Measurements from ENCODE around the gene TMEM117.

The TMEM117 gene

GRCh38 chr12:43914391-43914790 lies 78.5 kb downstream of the TMEM117 start:
- Histone ChIP-seq H3K27ac (ENCODE audit: low read length) (no peak overlapping the region), H4K20me1 (ENCODE audit: insufficient read depth, low read length) (no peaks in the 10 kb centered on the region), H3K36me3 (replicated peaks; ENCODE audit: low read depth, low read length) (no peaks in the 10 kb centered on the region), H3K4me1 (ENCODE audit: low read length) (no peaks in the 10 kb centered on the region), H3K9ac (ENCODE audit: low read length) (no peak overlapping the region), H3K4me3 (ENCODE audit: low read length) (no peak overlapping the region), H2AFZ (ENCODE audit: low read depth, low read length) (no peak overlapping the region), H3K9me3 (ENCODE audit: insufficient read depth, low read length) (no peaks in the 10 kb centered on the region), H3K79me2 (ENCODE audit: low read length) (no peaks in the 10 kb centered on the region), H3K27me3 (ENCODE audit: low read depth, low read length) (no peaks in the 10 kb centered on the region), H3K4me2 (ENCODE audit: low read length) (no peak overlapping the region)
- no peak for TF ChIP-seq EZH2phosphoT487 (IDR thresholded peaks at IDR 0.05; ENCODE audit: low read depth)

- no peak overlapping the region for H3K9ac ChIP-seq (ENCODE audit: low read length)
- H4K20me1 ChIP-seq (ENCODE audit: insufficient read depth, low read length), result no peaks in the 10 kb centered on the region
- no peak overlapping the region for H3K4me2 ChIP-seq (ENCODE audit: low read length)
- no peak overlapping the region for H2AFZ ChIP-seq (ENCODE audit: low read depth, low read length)
- no peak for TF ChIP-seq EZH2phosphoT487 (IDR thresholded peaks at IDR 0.05; ENCODE audit: low read depth)
- TF ChIP-seq, protein P1, sequence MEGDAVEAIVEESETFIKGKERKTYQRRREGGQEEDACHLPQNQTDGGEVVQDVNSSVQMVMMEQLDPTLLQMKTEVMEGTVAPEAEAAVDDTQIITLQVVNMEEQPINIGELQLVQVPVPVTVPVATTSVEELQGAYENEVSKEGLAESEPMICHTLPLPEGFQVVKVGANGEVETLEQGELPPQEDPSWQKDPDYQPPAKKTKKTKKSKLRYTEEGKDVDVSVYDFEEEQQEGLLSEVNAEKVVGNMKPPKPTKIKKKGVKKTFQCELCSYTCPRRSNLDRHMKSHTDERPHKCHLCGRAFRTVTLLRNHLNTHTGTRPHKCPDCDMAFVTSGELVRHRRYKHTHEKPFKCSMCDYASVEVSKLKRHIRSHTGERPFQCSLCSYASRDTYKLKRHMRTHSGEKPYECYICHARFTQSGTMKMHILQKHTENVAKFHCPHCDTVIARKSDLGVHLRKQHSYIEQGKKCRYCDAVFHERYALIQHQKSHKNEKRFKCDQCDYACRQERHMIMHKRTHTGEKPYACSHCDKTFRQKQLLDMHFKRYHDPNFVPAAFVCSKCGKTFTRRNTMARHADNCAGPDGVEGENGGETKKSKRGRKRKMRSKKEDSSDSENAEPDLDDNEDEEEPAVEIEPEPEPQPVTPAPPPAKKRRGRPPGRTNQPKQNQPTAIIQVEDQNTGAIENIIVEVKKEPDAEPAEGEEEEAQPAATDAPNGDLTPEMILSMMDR (IDR thresholded peaks at IDR 0.05; ENCODE audit: low read depth, low read length), result peak; percentile 39
- no peak overlapping the region for H3K4me3 ChIP-seq (ENCODE audit: low read length)
- no peaks in the 10 kb centered on the region for H3K4me1 ChIP-seq (ENCODE audit: low read length)
- no peaks in the 10 kb centered on the region for H3K9me3 ChIP-seq (ENCODE audit: insufficient read depth, low read length)
- no peaks in the 10 kb centered on the region for H3K36me3 ChIP-seq (replicated peaks; ENCODE audit: low read depth, low read length)
- no peak overlapping the region for H3K27ac ChIP-seq (ENCODE audit: low read length)
- H3K79me2 ChIP-seq (ENCODE audit: low read length), result no peaks in the 10 kb centered on the region
- H3K27me3 ChIP-seq (ENCODE audit: low read depth, low read length), result no peaks in the 10 kb centered on the region
Observed at GRCh38 chr12:43914923-43915468, 79.1 kb downstream of the TMEM117 start.

GRCh38 chr12:43917896-43918295 lies 82.0 kb downstream of the TMEM117 start:
- Histone ChIP-seq H4K20me1 (ENCODE audit: insufficient read depth, low read length) (no peaks in the 10 kb centered on the region), H3K4me3 (ENCODE audit: low read length) (no peak overlapping the region), H3K79me2 (ENCODE audit: low read length) (no peaks in the 10 kb centered on the region), H3K36me3 (replicated peaks; ENCODE audit: low read depth, low read length) (no peaks in the 10 kb centered on the region), H3K27me3 (ENCODE audit: low read depth, low read length) (no peaks in the 10 kb centered on the region), H3K27ac (ENCODE audit: low read length) (no peak overlapping the region), H2AFZ (ENCODE audit: low read depth, low read length) (no peak overlapping the region), H3K4me2 (ENCODE audit: low read length) (no peak overlapping the region), H3K9me3 (ENCODE audit: insufficient read depth, low read length) (no peaks in the 10 kb centered on the region), H3K9ac (ENCODE audit: low read length) (no peak overlapping the region), H3K4me1 (ENCODE audit: low read length) (no peaks in the 10 kb centered on the region)
- TF ChIP-seq EZH2phosphoT487 (IDR thresholded peaks at IDR 0.05; ENCODE audit: low read depth), result no peak
- TF ChIP-seq, protein P1 (IDR thresholded peaks at IDR 0.05; ENCODE audit: low read depth, low read length), result no peak

- Histone ChIP-seq H4K20me1 (ENCODE audit: insufficient read depth, low read length) (no peaks in the 10 kb centered on the region), H3K4me3 (ENCODE audit: low read length) (no peak overlapping the region), H3K36me3 (replicated peaks; ENCODE audit: low read depth, low read length) (no peaks in the 10 kb centered on the region), H3K9me3 (ENCODE audit: insufficient read depth, low read length) (no peaks in the 10 kb centered on the region), H3K4me2 (ENCODE audit: low read length) (no peak overlapping the region), H3K4me1 (ENCODE audit: low read length) (no peaks in the 10 kb centered on the region), H2AFZ (ENCODE audit: low read depth, low read length) (no peak overlapping the region), H3K27me3 (ENCODE audit: low read depth, low read length) (no peaks in the 10 kb centered on the region), H3K27ac (ENCODE audit: low read length) (no peak overlapping the region), H3K79me2 (ENCODE audit: low read length) (no peaks in the 10 kb centered on the region), H3K9ac (ENCODE audit: low read length) (no peak overlapping the region)
- TF ChIP-seq, protein P1 (IDR thresholded peaks at IDR 0.05; ENCODE audit: low read depth, low read length), result no peak
- TF ChIP-seq EZH2phosphoT487 (IDR thresholded peaks at IDR 0.05; ENCODE audit: low read depth), result no peak
Observed at GRCh38 chr12:43921666-43922337, 85.9 kb downstream of the TMEM117 start.
